ENCODE measurements around the gene UBXN7. TPM values are rescaled to one million over a fixed set of nuclear protein-coding genes. Genes with fewer than 3 reads are reported as not detected.

UBXN7 gene
- total RNA-seq, 1 experiment from 2014 or later = 10.2 TPM

DNA sequence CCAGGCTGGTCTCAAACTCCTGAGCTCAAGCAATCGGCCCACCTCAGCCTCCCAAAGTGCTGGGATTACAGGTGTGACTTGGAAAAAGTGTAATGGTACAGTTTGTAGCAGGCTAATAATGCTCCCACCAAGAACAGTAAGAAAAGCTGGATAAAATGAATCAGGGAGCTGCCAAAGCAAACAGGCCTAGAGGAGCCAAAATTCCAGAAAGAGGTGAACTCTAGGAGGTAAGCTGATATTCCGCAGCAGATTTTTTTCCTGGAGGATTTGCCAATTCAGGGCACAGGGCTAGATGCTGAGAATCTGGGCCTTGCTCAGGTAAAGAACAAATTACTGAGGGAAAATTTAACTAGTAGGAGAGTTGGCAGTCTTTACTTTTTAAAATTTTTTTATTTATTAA is 133.7 kb downstream of the UBXN7 start:
- H3K4me2 ChIP-seq (ENCODE audit: low read length) = no peak overlapping the region
- no peaks in the 10 kb centered on the region for H3K79me2 ChIP-seq (ENCODE audit: low read length)
- no peaks in the 10 kb centered on the region for H3K36me3 ChIP-seq (ENCODE audit: low read depth, low read length)
- ATAC-seq (no peak), DNase-seq (no peak)
- ChIA-PET CTCF (no interaction called here), POLR2A (ENCODE audit: unreplicated experiment) (no interaction called here)
- intact Hi-C loops (cut with micrococcal nuclease) = no loop called here
- H3K4me1 ChIP-seq (ENCODE audit: insufficient read depth, low read length) = no peaks in the 10 kb centered on the region
- H3K4me3 ChIP-seq (ENCODE audit: low read length) = no peak overlapping the region
- no peaks in the 10 kb centered on the region for H3K27me3 ChIP-seq (ENCODE audit: low read length)
- no peak overlapping the region for H3K27ac ChIP-seq (ENCODE audit: low read length)
- no peaks in the 10 kb centered on the region for H3K9me2 ChIP-seq (replicated peaks; ENCODE audit: low read length)
- no peak overlapping the region for H3K9ac ChIP-seq (ENCODE audit: low read length)
- H2AFZ ChIP-seq (ENCODE audit: low read length) = no peak overlapping the region
- H3F3A ChIP-seq (ENCODE audit: low read length, unreplicated experiment) = no peaks in the 10 kb centered on the region
- H3K9me3 ChIP-seq (ENCODE audit: low read length) = no peaks in the 10 kb centered on the region
- no peaks in the 10 kb centered on the region for H4K20me1 ChIP-seq (ENCODE audit: low read length)
- no TSS peak for BruUV-seq (replicated peaks)
- TF ChIP-seq EZH2phosphoT487 (IDR thresholded peaks at IDR 0.05; ENCODE audit: borderline replicate concordance, low read length) (no peak), EZH2 (IDR thresholded peaks at IDR 0.05; ENCODE audit: low read length, unreplicated experiment) (no peak)
- TF ChIP-seq, protein P1, sequence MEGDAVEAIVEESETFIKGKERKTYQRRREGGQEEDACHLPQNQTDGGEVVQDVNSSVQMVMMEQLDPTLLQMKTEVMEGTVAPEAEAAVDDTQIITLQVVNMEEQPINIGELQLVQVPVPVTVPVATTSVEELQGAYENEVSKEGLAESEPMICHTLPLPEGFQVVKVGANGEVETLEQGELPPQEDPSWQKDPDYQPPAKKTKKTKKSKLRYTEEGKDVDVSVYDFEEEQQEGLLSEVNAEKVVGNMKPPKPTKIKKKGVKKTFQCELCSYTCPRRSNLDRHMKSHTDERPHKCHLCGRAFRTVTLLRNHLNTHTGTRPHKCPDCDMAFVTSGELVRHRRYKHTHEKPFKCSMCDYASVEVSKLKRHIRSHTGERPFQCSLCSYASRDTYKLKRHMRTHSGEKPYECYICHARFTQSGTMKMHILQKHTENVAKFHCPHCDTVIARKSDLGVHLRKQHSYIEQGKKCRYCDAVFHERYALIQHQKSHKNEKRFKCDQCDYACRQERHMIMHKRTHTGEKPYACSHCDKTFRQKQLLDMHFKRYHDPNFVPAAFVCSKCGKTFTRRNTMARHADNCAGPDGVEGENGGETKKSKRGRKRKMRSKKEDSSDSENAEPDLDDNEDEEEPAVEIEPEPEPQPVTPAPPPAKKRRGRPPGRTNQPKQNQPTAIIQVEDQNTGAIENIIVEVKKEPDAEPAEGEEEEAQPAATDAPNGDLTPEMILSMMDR (conservative IDR thresholded peaks at IDR 0.05; ENCODE audit: low read depth, low read length) = no peak

Other genes starting within 250 kb of the UBXN7 start
- gene ZDHHC19, start 221.0 kb downstream of the UBXN7 start, total RNA-seq (2014; rRNA removed) = not detected in 2 replicates
- 9.7 and 10.0 TPM in 2 replicates for gene SLC51A, start 215.9 kb downstream of the UBXN7 start, total RNA-seq (2014; rRNA removed)
- gene PCYT1A, start 144.7 kb downstream of the UBXN7 start, total RNA-seq (2014; rRNA removed) = 46.9 and 63.8 TPM in 2 replicates
- gene DYNLT2B, start 114.2 kb downstream of the UBXN7 start, total RNA-seq (2014; rRNA removed) = 19.8 and 22.8 TPM in 2 replicates
- 1.1 and 5.2 TPM in 2 replicates for gene TM4SF19, start 94.0 kb downstream of the UBXN7 start, total RNA-seq (2014; rRNA removed)
- gene RNF168, start 71.3 kb upstream of the UBXN7 start, total RNA-seq (2014; rRNA removed) = 12.8 and 13.8 TPM in 2 replicates
- not detected in 2 replicates for gene SMCO1, start 82.9 kb upstream of the UBXN7 start, total RNA-seq (2014; rRNA removed)
- 11.7 and 17.4 TPM in 2 replicates for gene WDR53, start 136.1 kb upstream of the UBXN7 start, total RNA-seq (2014; rRNA removed)
- 20.8 and 22.3 TPM in 2 replicates for gene FBXO45, start 136.2 kb upstream of the UBXN7 start, total RNA-seq (2014; rRNA removed)
- gene NRROS, start 207.3 kb upstream of the UBXN7 start, total RNA-seq (2014; rRNA removed) = 0.07 and 0.29 TPM in 2 replicates

Measured in PC-3 (cell line).